GOT3 (cell line): ENCODE measurements around the gene TBC1D14.

Experiments used
- DNase-seq: peaks from one replicate; lab custom pipeline; 2025; ENCODE audit warnings: mixed read lengths; lab: John Stamatoyannopoulos, UW

Gene TBC1D14

DNA sequence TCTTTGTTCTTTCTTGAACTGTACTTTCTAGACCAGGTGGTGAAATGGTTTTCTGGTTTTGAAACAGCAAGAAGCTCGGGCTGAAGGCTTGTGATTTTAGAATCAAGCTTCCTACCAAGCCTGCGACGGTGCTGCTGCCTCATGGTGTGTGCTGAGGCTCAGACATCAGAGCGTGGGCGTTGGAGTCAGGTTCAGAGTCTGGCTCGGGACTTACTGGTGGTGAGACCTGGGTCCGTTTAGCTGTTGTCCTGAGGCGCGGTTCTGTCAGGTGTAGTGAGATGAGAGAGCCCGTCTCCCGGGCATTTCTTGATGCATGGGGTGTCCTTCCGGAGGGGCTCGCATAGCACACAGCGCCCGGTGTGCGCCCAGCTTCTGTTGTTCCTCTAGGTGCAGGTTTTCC lies 113.9 kb downstream of the TBC1D14 start:
- no peak for DNase-seq

DNA sequence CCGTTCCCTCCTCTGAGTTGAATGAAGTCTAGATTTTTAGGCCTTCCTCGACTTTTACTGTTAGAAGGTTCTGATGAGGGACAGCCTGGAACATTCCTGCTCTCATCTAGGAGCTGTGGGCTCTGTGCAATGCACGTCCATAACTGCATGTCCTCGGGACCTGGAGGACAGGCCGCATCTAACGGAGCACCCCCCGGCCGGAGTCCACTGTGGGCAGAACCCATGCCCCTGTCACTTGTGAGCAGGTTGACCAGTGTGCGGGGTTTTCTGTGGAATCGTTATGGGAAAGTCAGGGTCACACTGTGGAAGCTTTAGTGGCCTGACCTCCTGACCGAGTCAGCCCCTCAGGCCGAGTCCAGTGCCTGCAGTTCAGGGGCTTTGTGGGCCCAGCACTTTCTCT lies 114.3 kb downstream of the TBC1D14 start:
- DNase-seq: no peak

- no peak for DNase-seq
Observed at GRCh38 chr4:7024336-7024890, 114.8 kb downstream of the TBC1D14 start.

- no peak for DNase-seq
Observed at GRCh38 chr4:7025040-7025602, 115.5 kb downstream of the TBC1D14 start.

DNA sequence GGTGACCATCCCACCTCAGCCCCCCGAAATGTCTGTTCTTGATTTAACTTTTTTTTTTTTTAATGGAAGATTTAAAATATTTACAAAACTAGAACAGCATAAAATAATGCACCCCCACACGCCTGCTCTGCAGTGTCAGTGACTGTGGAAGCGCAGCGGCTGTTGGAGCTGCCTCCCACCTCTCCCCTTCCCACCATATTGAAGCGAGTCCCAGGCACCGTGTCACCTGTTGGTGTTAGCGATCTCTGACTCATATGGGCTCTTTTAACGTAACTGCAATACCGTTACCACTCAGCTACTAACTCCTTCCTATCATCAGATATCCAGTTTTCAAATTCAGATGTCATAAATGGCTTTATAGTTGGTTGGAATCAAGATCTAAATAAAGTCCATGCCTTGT lies 116.5 kb downstream of the TBC1D14 start:
- DNase-seq: no peak

GRCh38 chr4:7027284-7027683 lies 117.7 kb downstream of the TBC1D14 start:
- no peak for DNase-seq

DNA sequence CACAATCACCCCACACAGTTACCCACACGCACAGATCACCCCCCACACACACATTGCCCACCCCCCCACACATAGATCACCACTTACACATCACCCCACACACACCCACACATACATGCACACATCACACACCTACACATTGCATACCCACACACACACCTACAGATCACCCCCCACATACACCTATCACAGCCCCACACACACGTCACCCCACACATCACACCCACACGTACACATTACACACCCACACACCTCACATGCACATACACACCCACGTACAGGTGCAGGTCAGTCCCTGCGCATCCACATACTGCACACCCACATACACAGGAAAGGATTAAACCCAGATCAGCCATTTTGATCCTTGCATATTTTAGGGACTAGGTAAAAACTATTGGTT lies 118.3 kb downstream of the TBC1D14 start:
- DNase-seq: no peak

GRCh38 chr4:7029212-7029611 lies 119.6 kb downstream of the TBC1D14 start:
- no peak for DNase-seq

DNA sequence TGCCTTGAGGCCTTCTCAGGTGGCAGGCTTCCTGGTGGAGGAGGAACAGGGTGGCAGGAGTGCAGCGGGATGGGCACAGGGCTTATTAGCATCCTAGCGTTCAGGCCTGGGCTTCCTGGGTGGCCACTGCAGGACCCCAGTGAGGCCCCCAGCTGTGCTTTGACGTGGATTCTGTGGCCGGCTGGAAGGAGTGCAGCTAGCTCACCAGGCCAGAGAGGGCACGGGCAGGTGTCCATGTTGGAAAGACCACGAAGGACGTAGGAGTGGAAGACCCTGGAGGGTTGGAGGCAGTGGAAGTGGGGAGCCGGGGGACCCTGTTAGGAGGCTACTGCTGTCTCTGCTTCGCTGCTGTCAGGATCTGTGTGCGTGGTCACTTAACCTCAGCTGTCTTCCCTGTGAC lies 120.3 kb downstream of the TBC1D14 start:
- DNase-seq: no peak

GRCh38 chr4:7030856-7031255 lies 121.2 kb downstream of the TBC1D14 start:
- DNase-seq: no peak

GRCh38 chr4:7031558-7032449 lies 122.2 kb downstream of the TBC1D14 start:
- no peak for DNase-seq

GRCh38 chr4:7032596-7032995 lies 123.0 kb downstream of the TBC1D14 start:
- no peak for DNase-seq

GRCh38 chr4:7034262-7035081 lies 124.8 kb downstream of the TBC1D14 start:
- DNase-seq: no peak

- DNase-seq: no peak
Observed at GRCh38 chr4:7037425-7037824, 127.8 kb downstream of the TBC1D14 start.

- DNase-seq: no peak
Observed at GRCh38 chr4:7040765-7041164, 131.1 kb downstream of the TBC1D14 start.

DNA sequence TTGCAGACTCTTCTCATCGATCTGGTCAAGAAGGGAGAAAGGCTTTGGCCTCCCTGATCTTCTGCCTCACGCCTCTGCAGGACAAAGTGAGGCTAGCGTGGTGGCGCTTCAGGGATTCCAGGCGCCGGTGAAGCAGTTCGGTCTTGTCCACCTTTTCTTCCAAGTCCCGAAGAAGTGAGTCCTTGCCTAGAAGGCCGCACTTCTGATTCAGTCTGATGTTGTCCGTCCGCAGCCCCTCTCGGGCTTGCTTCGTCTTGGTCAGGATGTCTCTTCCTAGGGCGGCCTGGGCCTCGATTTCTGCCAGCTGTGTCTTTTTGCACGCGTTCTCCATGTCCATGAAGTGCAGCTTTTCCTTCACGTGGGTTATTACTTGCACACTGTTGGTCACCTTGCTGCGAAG lies 131.6 kb downstream of the TBC1D14 start:
- no peak for DNase-seq

- DNase-seq: no peak
Observed at GRCh38 chr4:7041801-7042502, 132.3 kb downstream of the TBC1D14 start.

DNA sequence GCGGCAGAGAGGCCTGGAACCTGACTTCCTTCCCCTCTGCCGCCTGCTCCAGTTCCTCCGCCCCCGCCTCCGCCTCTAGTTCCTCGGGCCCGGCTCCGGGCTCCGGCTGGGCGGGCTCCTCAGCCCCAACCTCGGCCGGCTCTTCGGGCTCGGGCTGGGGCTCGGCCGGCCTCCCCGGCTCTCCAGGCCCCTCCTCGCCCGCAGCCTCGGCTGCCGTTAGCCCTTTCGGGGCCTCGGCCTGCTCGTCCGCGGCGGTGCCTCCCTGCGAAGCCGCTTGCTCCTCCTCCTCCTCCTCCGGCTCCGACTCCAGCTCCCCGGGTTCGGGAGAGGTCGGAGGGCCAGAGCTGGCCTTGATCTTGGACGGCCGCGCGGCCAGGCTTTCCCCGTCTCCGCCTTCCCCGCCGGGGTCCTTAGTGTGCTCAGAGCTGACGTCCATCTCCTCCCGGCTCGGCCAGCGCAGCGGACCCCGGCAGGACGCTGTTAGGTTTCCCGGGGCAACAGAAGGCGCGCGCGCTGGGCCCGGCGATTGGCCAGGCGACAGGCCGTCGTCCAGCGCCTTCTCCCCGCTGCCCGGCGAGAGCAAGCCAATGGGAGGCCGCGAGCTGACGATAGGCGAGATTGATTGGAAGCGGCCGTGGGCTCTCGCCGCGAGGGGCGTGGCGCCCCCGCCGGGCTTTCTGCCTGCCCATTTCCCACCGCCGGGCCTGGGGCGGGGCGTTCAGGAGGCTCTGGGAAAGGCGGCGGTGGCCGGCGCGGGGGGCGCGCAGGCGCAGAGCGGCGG lies 133.1 kb downstream of the TBC1D14 start:
- DNase-seq: peak; percentile 94

- no peak for DNase-seq
Observed at GRCh38 chr4:7043284-7044136, 133.9 kb downstream of the TBC1D14 start, which contains the start of gene TADA2B. TADA2B (plus strand) TSS chr4:7043372; CDS start chr4:7043580, 208 bp downstream.
